Suprapubic skin (tissue), 4 donors: ENCODE data around the gene SHROOM1.

Source experiments
- POLR2A ChIP-seq, 2 donors: fragments of 450-650 bp; IDR thresholded peaks; one replicate each; pipeline ENCODE4 v1.6.1; 2017; ENCODE audit warnings: antibody characterized with exemption in 2 of 2, mild to moderate bottlenecking in 2 of 2, moderate library complexity in 2 of 2
- POLR2AphosphoS5 ChIP-seq, 3 donors: sonication (generic); formaldehyde crosslinking; IDR thresholded peaks; one replicate each; pipeline ENCODE4 v1.6.1; 2017; ENCODE audit warnings: antibody characterized with exemption in 3 of 3
- TF ChIP-seq, protein P1 (sequence below), 2 donors: fragments of 200-600 bp in 1 of 2; fragments of 450-650 bp in 1 of 2; sonication (generic) in 1 of 2; IDR thresholded peaks; one replicate each; pipeline ENCODE4 v1.5.1; 2016 to 2019; ENCODE audit warnings: antibody characterized with exemption in 2 of 2, mild to moderate bottlenecking in 1 of 2, moderate library complexity in 1 of 2

DNA sequence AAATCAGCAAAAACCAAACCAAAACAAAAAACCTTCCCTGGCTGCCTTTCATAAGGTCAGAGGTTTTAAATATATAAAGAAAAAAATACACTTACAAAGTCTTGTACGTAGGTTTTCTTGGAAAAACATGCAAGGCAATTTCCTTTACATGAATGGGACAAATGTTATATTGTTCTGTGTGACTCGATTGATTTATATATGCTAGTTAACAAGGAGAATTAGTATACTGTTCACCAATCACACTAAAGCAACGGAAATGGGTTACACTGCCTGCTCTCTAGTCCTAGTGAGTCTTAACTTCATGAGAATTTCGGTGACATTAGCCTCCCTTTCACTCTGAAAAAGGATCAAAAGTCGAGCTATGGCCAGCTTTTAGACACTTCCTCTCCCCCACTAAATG, 30.3 kb upstream of the SHROOM1 start:
- TF ChIP-seq POLR2AphosphoS5 (IDR thresholded peaks at IDR 0.05) = no peak
- no peak for TF ChIP-seq POLR2A (IDR thresholded peaks at IDR 0.05)
- TF ChIP-seq, protein P1, sequence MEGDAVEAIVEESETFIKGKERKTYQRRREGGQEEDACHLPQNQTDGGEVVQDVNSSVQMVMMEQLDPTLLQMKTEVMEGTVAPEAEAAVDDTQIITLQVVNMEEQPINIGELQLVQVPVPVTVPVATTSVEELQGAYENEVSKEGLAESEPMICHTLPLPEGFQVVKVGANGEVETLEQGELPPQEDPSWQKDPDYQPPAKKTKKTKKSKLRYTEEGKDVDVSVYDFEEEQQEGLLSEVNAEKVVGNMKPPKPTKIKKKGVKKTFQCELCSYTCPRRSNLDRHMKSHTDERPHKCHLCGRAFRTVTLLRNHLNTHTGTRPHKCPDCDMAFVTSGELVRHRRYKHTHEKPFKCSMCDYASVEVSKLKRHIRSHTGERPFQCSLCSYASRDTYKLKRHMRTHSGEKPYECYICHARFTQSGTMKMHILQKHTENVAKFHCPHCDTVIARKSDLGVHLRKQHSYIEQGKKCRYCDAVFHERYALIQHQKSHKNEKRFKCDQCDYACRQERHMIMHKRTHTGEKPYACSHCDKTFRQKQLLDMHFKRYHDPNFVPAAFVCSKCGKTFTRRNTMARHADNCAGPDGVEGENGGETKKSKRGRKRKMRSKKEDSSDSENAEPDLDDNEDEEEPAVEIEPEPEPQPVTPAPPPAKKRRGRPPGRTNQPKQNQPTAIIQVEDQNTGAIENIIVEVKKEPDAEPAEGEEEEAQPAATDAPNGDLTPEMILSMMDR (IDR thresholded peaks at IDR 0.05) = no peak
